DND-41 (cell line): Measurements from ENCODE around the gene C12orf75.

Source experiments
- ATAC-seq: fragments of 200-7000 bp; cut with Tn5 transposase; 3 replicates; pipeline ENCODE4 v1.9.1; 2021; ENCODE audit warnings: low read depth; ENCODE audit not compliant: insufficient read depth
- DNase-seq: peaks from one replicate; pipeline ENCODE4 v3.0.0-alpha.2; 2020
- H2AFZ ChIP-seq: 2 replicates; pipeline ENCODE4 v1.6.0; 2012; ENCODE audit warnings: low read depth, low read length
- H3K27ac ChIP-seq: 2 replicates; pipeline ENCODE4 v1.5.1; 2012; ENCODE audit warnings: low read length, inconsistent platforms
- H3K27me3 ChIP-seq: fragments of 200-600 bp; sonication (generic); 2 replicates; pipeline ENCODE4 v1.6.0; 2012; ENCODE audit warnings: low read length, mild to moderate bottlenecking, inconsistent platforms; ENCODE audit not compliant: insufficient read depth, poor library complexity
- H3K36me3 ChIP-seq: 2 replicates; pipeline ENCODE4 v1.5.1; 2012; ENCODE audit warnings: low read length, inconsistent platforms; ENCODE audit not compliant: insufficient read depth
- H3K4me1 ChIP-seq: 2 replicates; pipeline ENCODE4 v1.5.1; 2012; ENCODE audit warnings: mild to moderate bottlenecking, low read length; ENCODE audit not compliant: insufficient read depth
- H3K4me2 ChIP-seq: 2 replicates; pipeline ENCODE4 v1.6.0; 2012; ENCODE audit warnings: mild to moderate bottlenecking, moderate library complexity, low read length, inconsistent platforms; ENCODE audit not compliant: insufficient read depth
- H3K4me3 ChIP-seq, 2 experiments: fragments of 200-600 bp in 1 of 2; shearing (Covaris generic) in 1 of 2; 2 replicates each; pipeline ENCODE4 v1.5.1; 2012 to 2016; ENCODE audit warnings: inconsistent platforms in 2 of 2, low read length in 2 of 2, mild to moderate bottlenecking in 2 of 2, low read depth in 1 of 2, moderate library complexity in 1 of 2
- H3K79me2 ChIP-seq: 2 replicates; pipeline ENCODE4 v1.6.0; 2012; ENCODE audit warnings: low read length, inconsistent platforms; ENCODE audit not compliant: insufficient read depth
- H3K9ac ChIP-seq: 2 replicates; pipeline ENCODE4 v1.6.0; 2012; ENCODE audit warnings: low read depth, mild to moderate bottlenecking, inconsistent platforms, low read length, moderate library complexity
- H3K9me3 ChIP-seq: 2 replicates; pipeline ENCODE4 v1.5.1; 2012; ENCODE audit warnings: low read length, moderate library complexity, mild to moderate bottlenecking, inconsistent platforms; ENCODE audit not compliant: insufficient read depth, severe bottlenecking
- H4K20me1 ChIP-seq: 2 replicates; pipeline ENCODE4 v1.6.0; 2012; ENCODE audit warnings: low read length; ENCODE audit not compliant: insufficient read depth
- EZH2 ChIP-seq: IDR thresholded peaks from 3 replicates; pipeline ENCODE4 v1.6.1; 2012; ENCODE audit warnings: borderline replicate concordance, low read depth, mild to moderate bottlenecking, moderate library complexity, low read length, inconsistent platforms; ENCODE audit not compliant: severe bottlenecking
- TF ChIP-seq, protein P1 (sequence below): IDR thresholded peaks from 2 replicates; pipeline ENCODE4 v1.5.1; 2012; ENCODE audit warnings: borderline replicate concordance, low read length, moderate library complexity, mild to moderate bottlenecking; ENCODE audit not compliant: poor library complexity, severe bottlenecking; ENCODE audit errors: extremely low read depth

C12orf75 gene

GRCh38 chr12:105386431-105386830 lies 55.9 kb downstream of the C12orf75 start:
- Histone ChIP-seq H2AFZ (no peak overlapping the region), H3K27ac (no peak overlapping the region), H3K79me2 (no peaks in the 10 kb centered on the region), H4K20me1 (no peaks in the 10 kb centered on the region), H3K9ac (no peak overlapping the region), H3K4me1 (no peaks in the 10 kb centered on the region), H3K27me3 (no peaks in the 10 kb centered on the region), H3K4me3 (no peak overlapping the region), H3K9me3 (no peaks in the 10 kb centered on the region), H3K36me3 (no peaks in the 10 kb centered on the region), H3K4me2 (no peak overlapping the region)
- TF ChIP-seq EZH2 = no peak
- TF ChIP-seq, protein P1, sequence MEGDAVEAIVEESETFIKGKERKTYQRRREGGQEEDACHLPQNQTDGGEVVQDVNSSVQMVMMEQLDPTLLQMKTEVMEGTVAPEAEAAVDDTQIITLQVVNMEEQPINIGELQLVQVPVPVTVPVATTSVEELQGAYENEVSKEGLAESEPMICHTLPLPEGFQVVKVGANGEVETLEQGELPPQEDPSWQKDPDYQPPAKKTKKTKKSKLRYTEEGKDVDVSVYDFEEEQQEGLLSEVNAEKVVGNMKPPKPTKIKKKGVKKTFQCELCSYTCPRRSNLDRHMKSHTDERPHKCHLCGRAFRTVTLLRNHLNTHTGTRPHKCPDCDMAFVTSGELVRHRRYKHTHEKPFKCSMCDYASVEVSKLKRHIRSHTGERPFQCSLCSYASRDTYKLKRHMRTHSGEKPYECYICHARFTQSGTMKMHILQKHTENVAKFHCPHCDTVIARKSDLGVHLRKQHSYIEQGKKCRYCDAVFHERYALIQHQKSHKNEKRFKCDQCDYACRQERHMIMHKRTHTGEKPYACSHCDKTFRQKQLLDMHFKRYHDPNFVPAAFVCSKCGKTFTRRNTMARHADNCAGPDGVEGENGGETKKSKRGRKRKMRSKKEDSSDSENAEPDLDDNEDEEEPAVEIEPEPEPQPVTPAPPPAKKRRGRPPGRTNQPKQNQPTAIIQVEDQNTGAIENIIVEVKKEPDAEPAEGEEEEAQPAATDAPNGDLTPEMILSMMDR = no peak
- no peak for DNase-seq
- ATAC-seq = no peak

- no peaks in the 10 kb centered on the region for H3K36me3 ChIP-seq
- H3K9ac ChIP-seq = no peak overlapping the region
- H3K9me3 ChIP-seq = no peaks in the 10 kb centered on the region
- no peaks in the 10 kb centered on the region for H3K79me2 ChIP-seq
- H4K20me1 ChIP-seq = no peaks in the 10 kb centered on the region
- H2AFZ ChIP-seq = no peak overlapping the region
- H3K27me3 ChIP-seq = no peaks in the 10 kb centered on the region
- TF ChIP-seq, protein P1 = no peak
- no peak for TF ChIP-seq EZH2
- no peak overlapping the region for H3K27ac ChIP-seq
- H3K4me3 ChIP-seq = no peak overlapping the region
- no peaks in the 10 kb centered on the region for H3K4me1 ChIP-seq
- no peak overlapping the region for H3K4me2 ChIP-seq
- ATAC-seq (no peak), DNase-seq (no peak)
Measured at GRCh38 chr12:105391231-105391630, 60.7 kb downstream of the C12orf75 start.

DNA sequence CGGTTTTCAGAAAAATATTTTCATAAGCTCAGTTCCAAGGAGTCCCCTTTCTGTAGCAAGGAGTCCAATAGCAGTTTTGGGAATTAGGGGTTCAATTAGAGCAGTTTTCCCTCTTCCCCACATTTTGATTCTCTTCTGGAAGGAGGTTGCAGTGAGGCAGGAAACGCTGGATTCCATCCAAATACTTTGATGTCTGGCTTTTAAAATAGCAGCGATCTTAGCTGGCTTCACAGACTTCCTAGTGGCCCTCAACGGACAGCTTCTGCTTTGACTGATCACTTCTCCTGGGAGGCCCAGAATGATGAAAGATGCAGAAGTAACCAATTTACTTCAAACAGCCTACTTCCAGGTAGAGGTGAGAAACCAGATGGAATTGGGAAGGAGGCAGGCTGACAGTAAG lies 63.1 kb downstream of the C12orf75 start:
- no peaks in the 10 kb centered on the region for H3K9me3 ChIP-seq
- no peak overlapping the region for H3K4me3 ChIP-seq
- no peak overlapping the region for H3K4me2 ChIP-seq
- no peak for TF ChIP-seq EZH2
- TF ChIP-seq, protein P1 = no peak
- H3K36me3 ChIP-seq = no peaks in the 10 kb centered on the region
- H3K9ac ChIP-seq = no peak overlapping the region
- ATAC-seq (no peak), DNase-seq (no peak)
- no peaks in the 10 kb centered on the region for H4K20me1 ChIP-seq
- no peaks in the 10 kb centered on the region for H3K27me3 ChIP-seq
- no peak overlapping the region for H2AFZ ChIP-seq
- H3K27ac ChIP-seq = no peak overlapping the region
- H3K4me1 ChIP-seq = no peaks in the 10 kb centered on the region
- no peaks in the 10 kb centered on the region for H3K79me2 ChIP-seq

DNA sequence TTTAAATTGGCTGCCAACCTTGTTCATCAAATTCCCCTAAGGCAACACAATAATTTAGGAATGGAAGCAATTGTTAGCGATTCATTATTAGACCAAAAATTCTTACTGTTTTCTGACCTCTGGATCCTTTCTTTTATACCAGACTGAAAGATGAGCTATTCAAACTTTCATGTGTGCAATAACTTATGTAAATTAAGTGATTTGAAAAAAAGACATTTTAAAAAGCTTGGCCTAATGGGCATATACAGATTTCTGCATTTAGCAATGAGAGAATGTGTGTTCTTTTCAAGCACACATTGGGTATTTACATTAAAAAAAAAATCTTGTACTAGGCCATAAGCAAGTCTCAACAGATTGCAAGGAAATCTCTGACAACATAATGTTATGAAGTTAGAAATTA lies 65.5 kb downstream of the C12orf75 start:
- Histone ChIP-seq H3K4me1 (no peaks in the 10 kb centered on the region), H3K36me3 (no peaks in the 10 kb centered on the region), H3K9ac (no peak overlapping the region), H3K27me3 (no peaks in the 10 kb centered on the region), H4K20me1 (no peaks in the 10 kb centered on the region), H3K27ac (no peak overlapping the region), H3K4me3 (no peak overlapping the region), H3K79me2 (no peaks in the 10 kb centered on the region), H2AFZ (no peak overlapping the region), H3K4me2 (no peak overlapping the region), H3K9me3 (no peaks in the 10 kb centered on the region)
- ATAC-seq (no peak), DNase-seq (no peak)
- TF ChIP-seq EZH2 = no peak
- TF ChIP-seq, protein P1 = no peak
